Renal cortical epithelial cell (primary cell): Measurements from ENCODE around the gene BCAS1. TPM values are rescaled to one million over a fixed set of nuclear protein-coding genes. Genes with fewer than 3 reads are reported as not detected.
"Not testable (repeated sequence)": the region's sequence is repeated elsewhere in the genome, so short reads cannot be mapped to it uniquely, and the experiment has no call there.

Experiments
- DNase-seq: peaks from one replicate; pipeline ENCODE4 v3.0.0-alpha.2; 2011; ENCODE audit warnings: low read depth
- total RNA-seq: library from RNA; depleted of rRNA; stranded (reverse); fragments of >200 nt; gene quantifications from 2 replicates; pipeline ENCODE4 v1.2.3, GENCODE V29; 2014

Gene BCAS1
- total RNA-seq, 1 donor from 2014 or later: 0.10 TPM

- DNase-seq: no peak
Observed at GRCh38 chr20:54019585-54019984, 50.8 kb downstream of the BCAS1 start.

- DNase-seq: no peak
Observed at GRCh38 chr20:54019127-54019526, 51.3 kb downstream of the BCAS1 start.

DNA sequence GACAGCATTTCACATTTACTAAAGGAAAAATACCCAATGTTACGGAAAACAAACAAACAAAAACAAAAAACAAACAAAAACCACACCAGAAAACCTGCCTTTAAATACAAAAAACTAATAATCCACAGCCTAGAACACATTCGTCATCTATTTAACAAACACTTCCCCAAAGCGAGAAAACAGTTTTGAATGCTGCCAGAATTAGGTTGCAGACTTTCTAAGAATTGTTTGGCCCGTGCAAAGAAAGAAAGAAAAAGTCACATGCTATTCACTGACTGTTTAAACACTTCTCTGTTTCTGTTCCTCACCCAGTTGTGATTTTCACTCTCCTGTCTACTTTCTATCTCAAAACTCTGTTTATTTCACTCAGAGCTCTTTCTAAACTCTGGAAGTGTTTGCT lies 52.5 kb downstream of the BCAS1 start:
- no peak for DNase-seq

- DNase-seq: peak; percentile 68
Observed at GRCh38 chr20:54015496-54015895, 54.9 kb downstream of the BCAS1 start.

- no peak for DNase-seq
Observed at GRCh38 chr20:54014293-54014926, 56.0 kb downstream of the BCAS1 start.

DNA sequence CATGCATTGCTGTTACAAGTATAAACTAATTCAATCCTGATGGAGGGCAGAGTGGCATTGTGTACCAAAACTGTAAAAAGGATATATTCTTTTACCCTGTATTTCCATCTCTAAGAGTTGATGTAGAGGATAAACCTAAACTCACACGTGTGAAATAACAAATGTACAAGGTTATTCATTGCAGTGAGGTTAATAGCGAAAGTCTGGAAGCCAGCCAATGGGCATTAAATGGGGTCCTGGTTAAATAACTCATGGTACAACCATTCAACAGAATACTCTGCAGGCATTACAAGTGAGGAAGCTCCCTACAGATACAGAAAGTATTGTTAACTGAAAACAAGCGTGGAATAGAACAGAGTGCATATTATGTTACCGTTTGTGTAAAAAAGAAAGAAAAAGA lies 56.9 kb downstream of the BCAS1 start:
- peak; percentile 24 for DNase-seq

- no peak for DNase-seq
Observed at GRCh38 chr20:54011346-54011745, 59.0 kb downstream of the BCAS1 start.

DNA sequence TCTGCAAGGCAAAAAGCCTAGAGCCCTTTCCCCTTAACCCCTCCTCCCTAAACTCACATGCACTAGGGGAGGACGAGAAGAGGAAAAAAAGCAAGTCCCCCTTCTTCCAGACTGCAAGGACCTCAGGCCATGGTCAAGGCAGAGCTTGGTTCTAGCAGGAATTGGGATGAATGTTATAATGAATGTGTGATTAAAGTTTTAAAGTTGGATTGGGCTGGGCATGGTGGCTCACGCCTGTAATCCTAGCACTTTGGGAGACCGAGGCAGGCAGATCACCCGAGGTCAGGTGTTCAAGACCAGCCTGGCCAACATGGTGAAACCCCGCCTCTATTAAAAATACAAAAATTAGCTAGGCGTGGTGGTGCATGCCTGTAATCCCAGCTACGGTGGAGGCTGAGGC lies 64.2 kb downstream of the BCAS1 start:
- DNase-seq: not testable (repeated sequence)

DNA sequence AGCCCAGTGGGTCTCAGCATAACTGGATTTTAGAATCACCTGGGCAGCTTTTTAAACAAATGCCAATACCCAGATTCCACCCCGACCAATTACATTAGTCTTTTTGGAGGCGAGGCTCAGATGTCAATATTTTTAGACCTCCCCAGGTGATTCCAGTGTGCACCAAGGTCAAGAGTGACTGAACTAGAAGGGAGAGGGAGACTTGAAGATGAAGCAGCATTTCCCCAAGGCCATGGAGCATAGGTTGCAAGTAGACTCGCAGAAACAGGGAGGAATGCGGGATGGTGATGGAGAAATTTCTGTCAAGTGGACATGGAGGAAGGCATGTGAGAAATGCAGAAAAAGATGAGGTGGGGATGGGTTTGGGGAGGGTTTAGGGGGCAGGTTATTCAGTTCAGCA lies 64.9 kb downstream of the BCAS1 start:
- no peak for DNase-seq

GRCh38 chr20:54004445-54004844 lies 65.9 kb downstream of the BCAS1 start:
- DNase-seq: no peak

GRCh38 chr20:54002741-54003140 lies 67.7 kb downstream of the BCAS1 start:
- no peak for DNase-seq

GRCh38 chr20:54002056-54002575 lies 68.3 kb downstream of the BCAS1 start:
- no peak for DNase-seq

DNA sequence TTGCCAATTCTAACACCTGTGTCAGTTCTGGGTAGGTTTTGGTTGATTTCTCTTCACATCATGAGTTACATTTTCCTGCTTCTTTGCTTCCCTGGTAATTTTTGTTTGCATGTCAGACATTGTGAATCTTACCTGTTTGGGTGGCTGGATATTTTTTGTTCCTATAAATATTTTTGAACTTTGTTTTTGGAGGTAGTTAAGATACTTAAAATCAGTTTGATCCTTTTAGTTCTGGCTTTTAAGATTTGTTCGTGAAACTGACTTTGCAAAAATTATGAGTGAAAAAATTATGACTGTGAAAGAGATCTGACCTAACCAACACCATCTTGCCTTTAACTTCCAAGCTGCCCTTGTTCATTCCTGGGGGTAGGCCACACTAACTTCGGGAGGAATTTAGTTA lies 69.5 kb downstream of the BCAS1 start:
- DNase-seq: no peak

DNA sequence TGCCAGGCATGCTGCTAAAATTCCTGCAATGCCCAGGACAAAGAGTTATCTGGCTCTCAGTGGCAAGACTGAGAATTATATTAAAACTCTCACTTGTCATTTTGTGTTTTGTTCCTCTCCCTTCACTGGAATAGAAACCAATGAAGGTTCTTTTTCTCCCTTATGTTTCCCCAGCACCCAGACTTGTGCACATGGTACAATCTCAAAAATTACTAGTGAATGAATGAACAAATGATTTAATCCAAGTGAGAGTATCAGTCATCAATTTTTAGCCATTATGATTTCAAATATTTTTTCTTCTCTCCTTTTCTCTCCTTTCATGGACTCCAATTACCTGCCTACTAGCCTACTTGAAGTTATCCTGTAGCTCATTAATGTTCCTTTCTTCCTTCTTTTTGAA lies 70.1 kb downstream of the BCAS1 start:
- no peak for DNase-seq

DNA sequence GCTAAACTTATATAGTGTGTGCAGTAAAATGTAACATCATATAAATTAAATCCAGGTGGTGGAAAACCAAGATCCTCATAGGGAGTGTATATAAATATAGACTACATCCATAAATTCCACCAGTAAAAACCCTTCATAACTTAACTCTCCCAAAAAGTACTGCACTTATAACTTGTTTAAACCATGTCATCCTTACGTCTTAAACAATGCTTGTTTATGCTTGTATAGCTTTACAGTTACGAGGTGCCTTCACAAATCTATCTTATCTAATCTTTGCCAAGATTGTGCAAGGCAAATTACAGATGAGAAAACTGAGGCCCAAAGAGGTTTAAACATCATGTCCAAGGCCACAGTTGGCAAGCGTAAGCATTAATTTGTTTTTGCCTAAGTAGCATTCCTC lies 71.3 kb downstream of the BCAS1 start:
- no peak for DNase-seq

GRCh38 chr20:53996584-53997486 lies 73.6 kb downstream of the BCAS1 start:
- no peak for DNase-seq

DNA sequence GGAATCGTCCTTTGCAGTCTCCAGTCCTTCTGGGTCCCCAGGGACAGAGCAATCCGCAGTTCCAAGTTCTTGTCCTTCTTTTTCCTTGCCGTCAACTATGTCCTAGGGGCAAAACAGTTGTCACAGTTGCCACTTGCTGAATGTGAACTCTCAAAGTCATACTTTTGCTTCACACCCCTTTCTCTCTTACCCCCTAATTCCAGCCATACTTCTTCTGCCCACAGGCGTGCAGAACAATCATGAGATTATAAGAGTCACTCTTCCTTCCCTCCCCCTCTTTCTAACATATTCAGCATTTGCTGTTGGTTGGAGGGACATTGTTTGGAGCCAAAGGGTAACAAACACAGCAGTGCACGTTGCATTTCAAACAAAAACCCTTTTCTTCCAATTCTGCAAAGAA lies 74.4 kb downstream of the BCAS1 start:
- no peak for DNase-seq

DNA sequence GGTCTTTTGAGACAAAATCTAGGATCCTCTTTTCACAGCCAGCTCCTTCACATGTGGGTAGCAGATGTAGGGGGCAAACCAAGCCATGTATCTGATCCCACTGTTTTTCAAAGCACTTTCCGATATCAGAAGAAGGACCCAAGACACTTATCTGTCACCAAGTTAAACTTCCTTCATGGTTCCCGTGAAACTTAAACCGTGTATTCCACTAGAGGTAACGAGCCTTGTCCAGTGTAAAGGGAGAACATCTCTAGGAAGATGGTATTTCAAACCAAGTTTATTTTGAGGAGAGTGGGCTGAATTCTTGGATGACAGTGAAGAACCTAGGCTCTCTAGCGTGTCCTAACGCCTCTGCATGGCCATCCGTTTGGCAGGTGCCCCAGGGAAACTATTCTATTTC lies 76.3 kb downstream of the BCAS1 start:
- DNase-seq: no peak

DNA sequence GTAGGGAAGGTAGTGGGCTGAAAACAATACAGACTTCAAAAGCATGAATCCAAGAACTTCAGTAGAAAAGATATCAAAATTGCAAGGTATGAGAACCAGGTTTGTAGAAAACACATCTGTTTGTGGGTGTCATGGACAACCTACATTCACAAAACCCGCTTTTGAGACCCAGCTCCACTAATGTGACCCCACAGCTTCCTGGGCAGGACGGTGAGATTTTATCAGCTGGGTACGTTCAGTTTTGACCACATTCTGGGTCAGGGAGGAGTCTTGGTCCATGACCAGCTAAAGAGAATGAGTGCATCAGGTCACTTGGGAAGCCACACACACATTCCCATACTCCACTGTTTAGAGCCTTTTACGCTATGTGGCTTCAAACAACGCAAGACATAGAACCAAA lies 77.1 kb downstream of the BCAS1 start:
- DNase-seq: no peak

DNA sequence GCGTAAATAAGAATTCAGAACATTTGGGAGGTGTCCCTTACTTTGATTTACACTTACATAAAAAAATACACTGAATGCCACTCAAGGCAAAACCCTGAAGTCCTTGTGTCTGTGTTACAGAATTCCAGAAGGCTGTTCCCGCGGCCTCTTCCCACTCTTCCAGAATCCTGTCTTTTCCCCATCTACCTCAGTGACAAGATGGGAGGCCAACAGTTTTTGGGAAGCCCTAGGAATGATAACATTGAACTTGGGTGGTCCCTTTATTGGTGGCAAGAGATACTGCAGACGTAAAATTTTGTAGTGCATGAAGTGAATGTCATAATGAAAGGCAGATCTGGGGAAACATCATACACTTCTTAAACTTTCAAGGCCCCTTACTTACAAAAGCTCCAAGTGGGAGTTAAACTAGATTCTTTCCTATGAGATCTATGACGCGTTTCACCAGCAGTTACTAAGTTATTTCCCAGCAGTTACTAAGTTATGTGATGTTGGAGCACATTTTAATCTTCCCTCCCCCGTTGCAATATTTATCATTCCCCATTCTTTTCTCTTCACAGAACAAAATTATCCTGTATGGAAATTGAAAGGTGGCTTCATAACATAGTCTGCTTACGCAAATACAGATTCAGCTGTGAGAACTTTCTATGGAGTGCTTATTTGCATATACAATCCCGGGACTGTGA lies 79.5 kb downstream of the BCAS1 start:
- no peak for DNase-seq

GRCh38 chr20:53990003-53990402 lies 80.4 kb downstream of the BCAS1 start:
- no peak for DNase-seq

DNA sequence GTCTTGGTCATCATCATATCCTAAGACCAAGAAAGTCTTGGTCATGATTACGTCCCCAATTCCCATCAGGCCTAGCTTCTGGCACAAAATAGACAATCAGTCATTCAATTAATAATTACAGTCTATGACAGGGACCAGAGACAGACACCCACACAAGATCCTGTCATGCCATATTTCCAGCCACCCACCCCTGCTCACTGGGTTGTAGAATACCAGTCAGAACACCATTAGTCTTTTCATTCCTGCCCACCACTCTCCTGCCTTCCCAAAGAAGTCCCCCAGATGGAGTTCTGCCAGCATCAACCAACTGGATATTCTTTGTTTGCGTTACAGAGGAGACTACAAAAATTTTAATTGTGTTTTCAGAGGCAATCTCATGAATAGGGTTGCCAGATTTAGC lies 81.0 kb downstream of the BCAS1 start:
- DNase-seq: no peak
